Neuronal stem cell (in vitro differentiated cells): Measurements from ENCODE around the gene TDRD9.

Experiments
- DNase-seq: peaks from one replicate; pipeline ENCODE4 v3.0.0-alpha.2; 2013; ENCODE audit warnings: low spot score
- H2AFZ ChIP-seq: one replicate; pipeline ENCODE4 v1.6.1; 2013; ENCODE audit warnings: mild to moderate bottlenecking, low read length, inconsistent platforms
- H2AK5ac ChIP-seq: 2 replicates; pipeline ENCODE4 v1.6.1; 2013; ENCODE audit warnings: low read depth, mild to moderate bottlenecking, inconsistent platforms, low read length, moderate library complexity, mixed read lengths
- H2BK120ac ChIP-seq: 2 replicates; pipeline ENCODE4 v1.6.1; 2013; ENCODE audit warnings: low read depth, mild to moderate bottlenecking, inconsistent platforms, low read length, moderate library complexity, mixed read lengths
- H2BK12ac ChIP-seq: one replicate; pipeline ENCODE4 v1.6.1; 2013; ENCODE audit warnings: low read length, inconsistent platforms
- H2BK15ac ChIP-seq: 2 replicates; pipeline ENCODE4 v1.6.1; 2013; ENCODE audit warnings: mild to moderate bottlenecking, low read length, inconsistent platforms, mixed read lengths
- H2BK5ac ChIP-seq: one replicate; pipeline ENCODE4 v1.6.1; 2013; ENCODE audit warnings: inconsistent platforms, mild to moderate bottlenecking, low read length, moderate library complexity
- H3K14ac ChIP-seq: one replicate; pipeline ENCODE4 v1.6.1; 2013; ENCODE audit warnings: low read length, inconsistent platforms
- H3K18ac ChIP-seq: 2 replicates; pipeline ENCODE4 v1.6.1; 2013; ENCODE audit warnings: low read length, inconsistent platforms
- H3K23ac ChIP-seq: 2 replicates; pipeline ENCODE4 v1.6.1; 2013; ENCODE audit warnings: low read depth, mild to moderate bottlenecking, mixed read lengths, low read length, inconsistent platforms; ENCODE audit not compliant: poor library complexity
- H3K27ac ChIP-seq: replicated peaks from 3 replicates; pipeline ENCODE4 v1.5.1; 2013; ENCODE audit warnings: low read length, inconsistent platforms
- H3K27me3 ChIP-seq, 3 experiments: 2 replicates each; pipeline ENCODE4 v1.6.1; 2013; ENCODE audit warnings: low read length in 3 of 3, mild to moderate bottlenecking in 2 of 3, inconsistent platforms in 1 of 3, low read depth in 1 of 3, mixed read lengths in 1 of 3, moderate library complexity in 1 of 3; ENCODE audit not compliant: control insufficient read depth in 3 of 3, insufficient read depth in 3 of 3
- H3K36me3 ChIP-seq, 2 donors: replicated peaks in 1 of 2; 2 replicates each; pipeline ENCODE4 v1.6.1; 2013; ENCODE audit warnings: low read length in 2 of 2; ENCODE audit not compliant: control insufficient read depth in 2 of 2, insufficient read depth in 2 of 2
- H3K4ac ChIP-seq: 2 replicates; pipeline ENCODE4 v1.6.1; 2013; ENCODE audit warnings: inconsistent platforms, mild to moderate bottlenecking, low read length, moderate library complexity
- H3K4me1 ChIP-seq, 2 donors: 1 replicate in 1 of 2; 2 replicates in 1 of 2; pipeline ENCODE4 v1.6.1; 2013; ENCODE audit warnings: low read length in 2 of 2, low read depth in 1 of 2; ENCODE audit not compliant: control insufficient read depth in 2 of 2, insufficient read depth in 1 of 2
- H3K4me2 ChIP-seq: one replicate; pipeline ENCODE4 v1.6.1; 2013; ENCODE audit warnings: mild to moderate bottlenecking, low read length, inconsistent platforms; ENCODE audit not compliant: insufficient read depth, poor library complexity, severe bottlenecking
- H3K4me3 ChIP-seq, 2 donors: 2 replicates each; pipeline ENCODE4 v1.5.1; 2013; ENCODE audit warnings: low read length in 2 of 2, mild to moderate bottlenecking in 2 of 2, inconsistent platforms in 1 of 2, moderate library complexity in 1 of 2
- H3K79me1 ChIP-seq: one replicate; pipeline ENCODE4 v1.6.1; 2013; ENCODE audit warnings: low read depth, mild to moderate bottlenecking, inconsistent platforms, low read length, moderate library complexity
- H3K9ac ChIP-seq: one replicate; pipeline ENCODE4 v1.6.1; 2013; ENCODE audit warnings: mild to moderate bottlenecking, low read depth, low read length, inconsistent platforms; ENCODE audit not compliant: poor library complexity
- H3K9me3 ChIP-seq, 2 donors: replicated peaks in 1 of 2; 2 replicates each; pipeline versions ENCODE3 to v1.6.1; 2013; ENCODE audit warnings: low read length in 2 of 2, mild to moderate bottlenecking in 2 of 2, inconsistent platforms in 1 of 2, low read depth in 1 of 2, mixed read lengths in 1 of 2, moderate library complexity in 1 of 2; ENCODE audit not compliant: control insufficient read depth in 2 of 2, insufficient read depth in 1 of 2
- H4K8ac ChIP-seq: one replicate; pipeline ENCODE4 v1.6.1; 2013; ENCODE audit warnings: low read depth, mild to moderate bottlenecking, inconsistent platforms, low read length, moderate library complexity
- H4K91ac ChIP-seq: one replicate; pipeline ENCODE4 v1.6.1; 2013; ENCODE audit warnings: low read length, low read depth, mild to moderate bottlenecking, inconsistent platforms; ENCODE audit not compliant: poor library complexity
- WGBS, 2 donors: extraction: QIAGEN DNeasy Blood & Tissue Kit; methylation state at CpG; one replicate each; pipeline ENCODE4 v1.1.7; 2013; ENCODE audit warnings: missing lambda C conversion rate in 2 of 2, mixed read lengths in 1 of 2; ENCODE audit not compliant: insufficient read length in 2 of 2, insufficient replicate concordance in 1 of 2; ENCODE audit errors: extremely low coverage in 2 of 2; 5-methylcytosine and 5-hydroxymethylcytosine counted together

Gene TDRD9

DNA sequence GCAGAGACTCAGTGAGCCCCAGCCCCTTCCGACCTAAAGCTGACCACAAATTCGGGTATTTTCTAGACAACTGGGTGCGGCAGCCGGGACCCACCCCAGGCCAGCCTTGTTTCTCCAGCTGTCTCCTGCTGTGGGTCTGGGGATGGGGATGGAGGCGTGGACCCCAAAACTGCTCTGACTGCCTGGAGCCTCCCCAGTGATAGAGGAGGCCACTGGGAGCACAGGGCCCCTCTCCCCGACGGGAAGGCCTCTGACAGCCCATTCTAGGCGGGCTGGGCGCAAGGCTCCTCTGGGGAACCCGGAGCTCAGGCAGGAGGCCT, 38.2 kb upstream of the TDRD9 start:
- Histone ChIP-seq H3K4me2 (no peak overlapping the region), H4K91ac (no peak overlapping the region), H2AK5ac (no peak overlapping the region), H2BK120ac (no peak overlapping the region), H2AFZ (no peak overlapping the region), H3K79me1 (peaks cover 3% of the 10 kb centered on the region), H3K4me1 (peaks cover 0 to 7% of the 10 kb centered on the region in 2 donors), H3K14ac (no peak overlapping the region), H2BK12ac (no peak overlapping the region), H3K27me3 (peaks cover 0 to 42% (median 0%) of the 10 kb centered on the region in 3 experiments), H3K27ac (no peak overlapping the region), H2BK15ac (peak overlapping the region; percentile 81), H4K8ac (no peak overlapping the region), H3K4me3 (no peak overlapping the region), H3K23ac (no peak overlapping the region), H3K18ac (no peak overlapping the region), H3K4ac (no peak overlapping the region), H3K9me3 (no peaks in the 10 kb centered on the region), H3K9ac (no peak overlapping the region), H3K36me3 (no peaks in the 10 kb centered on the region), H2BK5ac (peak overlapping the region; percentile 15)
- no peak for DNase-seq
- WGBS, 2 donors, result no CpG with 5 or more reads among the region's 10 CpGs

DNA sequence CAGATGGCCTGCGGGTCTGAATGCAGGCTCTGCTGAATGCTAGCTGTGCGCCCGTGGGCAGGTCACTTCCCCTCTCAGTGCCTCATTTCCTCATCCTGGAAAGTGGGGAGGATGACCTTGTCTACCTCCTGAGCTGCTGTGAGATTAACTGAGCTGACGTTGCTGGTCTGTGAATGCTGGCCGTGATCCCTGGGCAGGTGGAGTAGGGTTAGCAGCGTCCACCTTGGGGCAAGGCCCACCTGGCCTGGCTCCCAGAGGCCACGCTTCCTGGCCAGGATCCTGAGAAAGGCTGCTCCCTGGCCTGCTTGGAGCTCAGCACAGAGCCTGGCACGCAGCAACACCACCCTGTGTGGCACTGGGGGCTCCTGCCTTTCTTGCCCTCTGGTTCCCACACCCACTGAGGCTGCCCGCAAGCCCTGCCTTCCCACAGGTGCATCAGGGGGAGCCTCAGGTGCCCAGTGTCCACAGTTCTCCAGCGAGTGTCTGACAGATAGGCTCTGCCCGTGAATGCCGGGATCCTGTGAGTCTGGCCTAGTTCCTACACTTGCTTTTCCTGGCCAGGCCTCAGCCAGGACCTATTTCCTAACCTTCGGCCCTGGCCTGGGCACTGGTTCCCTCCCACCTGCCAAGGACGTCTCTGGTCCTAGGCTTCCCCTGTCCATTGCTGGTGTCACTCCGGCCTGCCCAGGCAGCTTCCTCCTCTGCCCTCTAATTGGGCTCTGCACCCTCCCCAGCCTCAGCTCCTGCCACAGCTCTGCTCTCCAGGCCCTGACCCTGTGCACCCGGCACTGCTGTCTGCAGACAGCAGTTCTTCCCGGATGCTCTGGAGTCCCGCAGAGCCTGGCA, 37.2 kb upstream of the TDRD9 start:
- no peaks in the 10 kb centered on the region for H3K9me3 ChIP-seq
- H3K4me3 ChIP-seq, result no peak overlapping the region
- H3K18ac ChIP-seq, result peak overlapping the region; percentile 52
- H2BK120ac ChIP-seq, result no peak overlapping the region
- no peaks in the 10 kb centered on the region for H3K79me1 ChIP-seq
- H2AFZ ChIP-seq, result no peak overlapping the region
- H2BK12ac ChIP-seq, result peak overlapping the region; percentile 11
- H3K27ac ChIP-seq, result no peak overlapping the region
- peaks cover 0 to 33% (median 0%) of the 10 kb centered on the region in 3 experiments for H3K27me3 ChIP-seq
- no peak overlapping the region for H2BK15ac ChIP-seq
- peaks cover 0 to 6% of the 10 kb centered on the region in 2 donors for H3K4me1 ChIP-seq
- H3K4me2 ChIP-seq, result no peak overlapping the region
- H3K14ac ChIP-seq, result no peak overlapping the region
- no peak overlapping the region for H3K4ac ChIP-seq
- H2AK5ac ChIP-seq, result peak overlapping the region; percentile 63
- H3K36me3 ChIP-seq, result no peaks in the 10 kb centered on the region
- peak overlapping the region; percentile 34 for H3K23ac ChIP-seq
- H2BK5ac ChIP-seq, result no peak overlapping the region
- no peak overlapping the region for H4K91ac ChIP-seq
- WGBS, 2 donors, result no CpG with 5 or more reads among the region's 18 CpGs
- no peak for DNase-seq
- H3K9ac ChIP-seq, result peak overlapping the region; percentile 37
- H4K8ac ChIP-seq, result no peak overlapping the region

- H3K36me3 ChIP-seq, result no peaks in the 10 kb centered on the region
- peak overlapping the region; percentile 8 for H2AK5ac ChIP-seq
- no peak overlapping the region for H2BK5ac ChIP-seq
- no peak overlapping the region for H3K9ac ChIP-seq
- DNase-seq, result no peak
- H2AFZ ChIP-seq, result no peak overlapping the region
- H3K27ac ChIP-seq, result no peak overlapping the region
- H2BK15ac ChIP-seq, result no peak overlapping the region
- WGBS, 2 donors, result no CpG with 5 or more reads among the region's 15 CpGs
- no peak overlapping the region for H3K4ac ChIP-seq
- no peak overlapping the region for H3K14ac ChIP-seq
- peaks cover 0 to 27% (median 0%) of the 10 kb centered on the region in 3 experiments for H3K27me3 ChIP-seq
- no peak overlapping the region for H4K91ac ChIP-seq
- H3K4me3 ChIP-seq, result no peak overlapping the region
- peak overlapping the region; percentile 11 for H2BK12ac ChIP-seq
- H3K18ac ChIP-seq, result peak overlapping the region; percentile 44
- peaks cover 0 to under 1% of the 10 kb centered on the region in 2 donors for H3K4me1 ChIP-seq
- peaks cover 0 to 5% of the 10 kb centered on the region in 2 donors for H3K9me3 ChIP-seq
- H3K23ac ChIP-seq, result peak overlapping the region; percentile 75
- H3K4me2 ChIP-seq, result no peak overlapping the region
- H4K8ac ChIP-seq, result no peak overlapping the region
- no peaks in the 10 kb centered on the region for H3K79me1 ChIP-seq
- no peak overlapping the region for H2BK120ac ChIP-seq
Observed at GRCh38 chr14:103891667-103892215, 36.5 kb upstream of the TDRD9 start.

- Histone ChIP-seq H4K91ac (no peak overlapping the region), H2BK120ac (no peak overlapping the region), H2AFZ (no peak overlapping the region), H3K9ac (no peak overlapping the region), H3K27me3 (peaks cover 0 to 22% (median 0%) of the 10 kb centered on the region in 3 experiments), H3K4me2 (no peak overlapping the region), H3K23ac (no peak overlapping the region), H3K18ac (no peak overlapping the region), H2AK5ac (no peak overlapping the region), H3K14ac (no peak overlapping the region), H3K79me1 (no peaks in the 10 kb centered on the region), H3K36me3 (no peaks in the 10 kb centered on the region), H4K8ac (no peak overlapping the region), H2BK12ac (no peak overlapping the region), H3K27ac (no peak overlapping the region), H3K9me3 (peaks cover 0 to 5% of the 10 kb centered on the region in 2 donors), H2BK5ac (no peak overlapping the region), H3K4me3 (peak overlapping the region in 1 of 2 donors; percentile 33), H3K4me1 (no peaks in the 10 kb centered on the region), H2BK15ac (no peak overlapping the region), H3K4ac (no peak overlapping the region)
- WGBS, 2 donors, result no CpG with 5 or more reads among the region's 8 CpGs
- no peak for DNase-seq
Observed at GRCh38 chr14:103892247-103892646, 36.0 kb upstream of the TDRD9 start.
